HepG2 (cell line): Measurements from ENCODE around the gene CEP128. TPM values are rescaled to one million over a fixed set of nuclear protein-coding genes. Genes with fewer than 3 reads are reported as not detected.

Source experiments
- ERF ChIP-seq: IDR thresholded peaks from 2 replicates; pipeline ENCODE4 v1.6.1; 2018; ENCODE audit warnings: missing biosample characterization, missing genetic modification reagents
- KDM1A ChIP-seq: IDR thresholded peaks from 2 replicates; pipeline ENCODE4 v1.6.1; 2016; ENCODE audit warnings: missing compliant biosample characterization
- ZBTB34 ChIP-seq: sonication (generic); formaldehyde crosslinking; IDR thresholded peaks from 2 replicates; pipeline ENCODE4 v1.8.0; 2022; ENCODE audit warnings: mild to moderate bottlenecking, missing genetic modification reagents
- ZNF318 ChIP-seq: sonication (generic); formaldehyde crosslinking; IDR thresholded peaks from 2 replicates; pipeline ENCODE4 v1.4.0; 2020; ENCODE audit warnings: mild to moderate bottlenecking, missing genetic modification reagents
- ZNF569 ChIP-seq: sonication (generic); formaldehyde crosslinking; IDR thresholded peaks from 2 replicates; pipeline ENCODE4 v1.5.0; 2020; ENCODE audit warnings: mild to moderate bottlenecking, missing genetic modification reagents, moderate library complexity, borderline replicate concordance
- polyA plus RNA-seq, 8 experiments: library from polyadenylated mRNA; depleted of rRNA in 3 of 8; stranded (reverse) in 7 of 8; unstranded in 1 of 8; fragments of >200 nt; fragmentation: Illumina TruSeq in 4 of 8; extraction: Trizol in 4 of 8; gene quantifications; 2 replicates each; pipeline versions ENCODE4 v1.2.1 to v1.2.3, GENCODE V29; 2011 to 2016; ENCODE audit warnings: low read depth in 4 of 8, missing spikeins in 1 of 8, mixed read lengths in 1 of 8; ENCODE audit not compliant: insufficient read depth in 1 of 8
- total RNA-seq, 5 experiments: library from RNA; depleted of rRNA; stranded (reverse); fragments of >200 nt; fragmentation: Illumina TruSeq; extraction: Trizol; gene quantifications; 2 replicates each; pipeline ENCODE4 v1.2.3, GENCODE V29; 2016; ENCODE audit warnings: low read depth in 1 of 5

Gene CEP128
- total and polyA plus RNA-seq, 2 of the 13 experiments (the other 11 are each of a cell fraction or from before 2014, with no cell fraction given), result 1.3 to 7.5 TPM

- TF ChIP-seq ZNF318 (CRISPR knock-in tag), result no peak
- no peak for TF ChIP-seq ZNF569 (CRISPR knock-in tag)
- no peak for TF ChIP-seq KDM1A (CRISPR knock-in tag)
- no peak for TF ChIP-seq ZBTB34 (CRISPR knock-in tag)
- TF ChIP-seq ERF, result no peak
Observed at GRCh38 chr14:80772504-80772903, 169.0 kb downstream of the CEP128 start (continued).
